NCI-H446 (cell line): Measurements from ENCODE around the gene CDH23.
A peak's percentile ranks its signal among the peaks of the same experiment; 100 is the strongest.
"Not testable (repeated sequence)": the region's sequence is repeated elsewhere in the genome, so short reads cannot be mapped to it uniquely, and the experiment has no call there.

Experiments used
- DNase-seq, 2 experiments: peaks; one replicate each; lab custom pipeline; 2025; lab: John Stamatoyannopoulos, UW

CDH23 gene

DNA sequence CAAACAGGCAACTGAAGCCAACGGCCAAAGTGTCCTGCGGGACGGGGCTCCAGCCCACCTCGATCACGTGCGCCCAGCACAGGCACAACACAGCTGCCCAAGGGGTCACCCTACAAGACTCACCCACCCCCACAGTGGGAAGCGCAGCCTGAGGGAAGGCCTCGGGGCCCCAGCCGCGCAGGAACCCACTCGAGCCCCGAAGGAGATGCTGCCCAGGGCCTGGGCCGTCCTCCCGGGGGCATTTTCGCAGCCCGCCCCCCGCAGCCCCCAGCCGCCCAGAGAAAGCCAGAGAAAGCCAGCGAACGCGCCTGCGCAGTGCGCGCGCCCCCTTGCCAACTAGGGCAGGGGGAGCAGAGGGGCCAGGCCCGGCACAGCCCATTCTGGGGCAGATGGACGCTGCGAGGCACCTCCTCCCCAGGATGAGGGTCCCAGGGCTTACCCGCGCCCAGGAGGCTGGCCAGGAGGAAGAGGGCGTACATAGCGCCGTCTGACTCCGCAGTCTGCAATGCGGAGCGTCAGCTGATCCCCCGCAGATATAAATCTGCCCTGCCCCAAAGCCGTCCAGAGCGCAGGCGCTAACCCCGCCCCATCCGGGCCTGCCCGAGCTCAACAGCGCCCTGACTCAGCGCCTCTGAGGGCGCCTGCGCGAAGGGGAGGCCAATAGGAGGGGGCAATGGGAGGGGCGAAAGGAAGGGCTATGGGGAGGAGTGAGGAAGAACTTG lies 454.2 kb downstream of the CDH23 start, which contains the start of gene PSAP:
PSAP (minus strand) TSS at position 509 of the 722 bp plus-strand sequence; CDS start at position 479, 30 bp downstream.
- DNase-seq: peak; percentile 87 to 95

DNA sequence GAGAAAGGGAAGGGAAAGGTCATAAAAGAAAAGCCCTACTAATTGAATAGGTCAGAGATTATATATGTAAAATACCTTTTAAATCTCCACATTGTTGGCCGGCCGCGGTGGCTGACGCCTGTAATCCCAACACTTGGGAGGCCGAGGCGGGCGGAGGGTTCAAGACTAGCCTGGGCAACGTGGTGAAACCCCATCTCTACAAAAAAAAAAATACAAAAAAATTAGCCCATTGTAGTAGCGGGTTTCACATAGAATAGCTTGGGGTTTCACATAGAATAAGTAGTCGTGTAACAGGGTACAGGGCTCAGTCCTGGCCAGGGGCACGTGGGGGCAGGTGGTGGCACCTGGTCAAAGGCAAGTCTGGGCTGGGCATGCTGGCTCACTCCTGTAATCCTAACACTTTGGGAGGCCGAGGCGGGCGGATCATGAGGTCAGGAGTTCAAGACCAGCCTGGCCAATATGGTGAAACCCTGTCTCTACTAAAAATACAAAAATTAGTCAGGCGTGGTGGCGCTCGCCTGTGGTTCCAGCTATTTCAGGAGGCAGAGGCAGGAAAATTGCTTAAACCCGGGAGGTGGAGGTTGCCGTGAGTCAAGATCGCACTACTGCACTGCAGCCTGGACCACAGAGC lies 454.9 kb downstream of the CDH23 start:
- not testable (repeated sequence) for DNase-seq

DNA sequence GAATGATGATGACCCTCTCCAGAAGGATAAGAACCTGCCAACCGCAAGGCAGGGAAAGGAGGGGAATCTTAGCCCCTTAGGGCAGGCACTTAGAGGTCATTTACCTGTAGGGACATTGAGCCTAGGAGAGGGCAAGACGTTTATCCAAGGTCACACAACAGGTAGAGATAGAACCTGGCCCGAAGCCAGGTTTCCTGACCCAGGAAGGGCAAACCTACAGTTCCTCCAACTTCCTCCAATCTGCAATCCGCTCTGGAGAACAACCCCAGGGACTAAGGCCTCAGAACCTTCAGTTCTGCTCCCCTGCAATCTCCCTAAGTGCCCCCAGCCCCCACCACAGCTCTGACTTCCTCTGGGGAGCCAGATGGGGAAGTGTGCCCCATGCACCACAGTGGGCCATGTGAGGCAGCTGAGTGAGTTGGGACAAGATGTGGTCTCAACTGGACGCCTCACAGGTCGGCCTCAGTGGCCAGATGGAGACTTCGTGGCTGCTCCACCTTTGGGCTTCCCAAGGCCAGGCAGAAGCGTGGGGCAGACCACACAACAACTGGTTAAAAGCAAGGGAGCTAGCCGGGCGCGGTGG lies 455.7 kb downstream of the CDH23 start:
- DNase-seq: no peak

- DNase-seq: no peak
Observed at GRCh38 chr10:71854031-71854430, 457.3 kb downstream of the CDH23 start.

DNA sequence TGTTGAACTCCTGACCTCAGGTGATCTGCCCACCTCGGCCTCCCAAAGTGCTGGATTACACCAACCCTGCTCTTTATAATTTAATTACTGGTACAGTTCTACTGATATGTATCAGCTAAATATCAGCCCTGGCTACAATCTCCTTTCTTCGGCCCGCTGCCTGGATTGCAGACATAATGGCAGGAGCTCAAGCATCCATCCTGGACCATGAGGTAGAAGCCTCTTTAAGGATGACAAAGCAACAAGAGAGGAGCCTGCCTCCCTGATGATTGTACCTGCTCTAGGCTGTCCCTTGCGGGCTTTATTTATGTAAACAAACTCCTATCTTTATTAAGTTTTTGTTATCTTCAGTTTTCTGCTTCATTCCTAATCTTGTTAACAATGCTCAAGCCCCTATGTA lies 459.9 kb downstream of the CDH23 start:
- DNase-seq: no peak

GRCh38 chr10:71857934-71858890 lies 461.5 kb downstream of the CDH23 start:
- DNase-seq: no peak

DNA sequence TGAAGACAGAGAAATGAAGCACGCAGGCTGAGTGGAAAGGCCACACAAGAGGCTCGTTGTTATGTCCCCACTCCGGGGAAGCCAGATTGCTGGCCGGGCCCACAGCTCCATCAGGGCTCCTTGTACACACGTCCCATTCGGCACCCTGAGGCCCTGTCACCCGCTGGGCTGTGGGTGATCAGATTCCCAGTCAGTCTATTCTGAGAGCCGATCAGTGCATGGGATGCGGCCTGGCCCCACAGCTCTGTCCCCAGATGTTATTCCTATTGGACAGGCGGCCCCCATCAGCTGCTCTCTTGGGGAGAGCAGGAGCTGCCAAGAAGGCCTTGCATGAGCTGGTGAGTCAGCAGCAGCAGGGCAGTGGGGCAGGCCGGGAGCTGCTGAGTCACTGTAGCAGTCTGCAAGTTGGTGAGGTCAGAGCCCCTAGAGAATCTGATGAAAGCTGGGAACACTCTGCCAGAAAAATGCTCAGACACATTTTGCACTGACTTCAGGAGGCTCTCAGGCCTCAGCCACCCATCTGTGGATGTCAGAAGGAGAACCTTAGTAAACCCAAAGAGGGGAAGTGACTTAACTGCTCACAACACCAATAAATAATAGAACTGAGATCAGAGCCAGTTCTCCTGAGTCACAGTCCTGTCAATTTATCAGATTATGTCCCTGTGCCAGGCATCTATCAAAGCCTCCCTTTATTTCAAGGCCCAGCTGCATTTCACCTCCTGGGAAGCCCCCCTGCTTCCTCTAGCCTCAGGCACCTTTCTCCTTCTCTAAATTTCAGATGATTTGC lies 463.7 kb downstream of the CDH23 start:
- DNase-seq: peak; percentile 79 to 90

DNA sequence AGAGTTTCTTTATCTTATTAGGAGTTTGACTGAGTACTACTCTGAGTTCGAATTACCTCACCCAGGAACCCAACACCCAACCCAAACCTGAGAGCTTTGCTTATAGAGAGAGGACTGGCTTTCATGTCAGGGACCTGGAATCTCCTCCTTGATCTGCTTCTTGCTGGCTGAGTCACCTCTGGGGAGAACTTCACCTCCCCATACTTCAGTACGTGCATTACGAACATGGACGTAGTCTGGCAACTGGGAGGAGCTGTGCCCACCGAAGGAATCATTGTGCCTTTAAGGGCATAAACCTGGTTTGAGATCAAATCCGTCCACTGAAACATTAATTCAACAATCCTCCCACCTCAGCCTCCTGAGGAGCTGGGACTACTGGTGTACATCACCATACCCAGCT lies 466.5 kb downstream of the CDH23 start:
- DNase-seq: no peak

DNA sequence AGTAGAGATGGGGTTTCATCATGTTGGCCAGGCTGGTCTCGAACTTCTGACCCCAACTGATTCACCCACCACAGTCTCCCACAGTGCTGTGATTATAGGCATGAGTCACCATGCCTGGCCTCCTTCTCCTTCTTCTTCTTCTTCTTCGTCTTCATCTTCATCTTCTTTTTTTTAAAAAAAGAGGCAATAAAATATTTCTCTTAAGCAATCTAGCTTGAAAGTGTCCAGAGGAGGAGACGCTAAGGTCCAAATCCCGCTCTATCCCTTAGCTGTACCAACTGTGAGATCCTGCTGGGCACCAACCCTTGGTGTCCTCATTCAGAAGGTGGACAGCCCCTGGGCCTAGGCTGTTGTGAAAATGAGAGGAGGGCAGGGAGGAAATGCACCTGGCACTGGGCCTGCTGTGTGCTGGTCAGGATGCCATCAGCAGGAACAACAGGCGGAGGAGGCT lies 468.2 kb downstream of the CDH23 start:
- no peak for DNase-seq
